ENCODE data around the gene TRIP13.

TRIP13 gene

DNA sequence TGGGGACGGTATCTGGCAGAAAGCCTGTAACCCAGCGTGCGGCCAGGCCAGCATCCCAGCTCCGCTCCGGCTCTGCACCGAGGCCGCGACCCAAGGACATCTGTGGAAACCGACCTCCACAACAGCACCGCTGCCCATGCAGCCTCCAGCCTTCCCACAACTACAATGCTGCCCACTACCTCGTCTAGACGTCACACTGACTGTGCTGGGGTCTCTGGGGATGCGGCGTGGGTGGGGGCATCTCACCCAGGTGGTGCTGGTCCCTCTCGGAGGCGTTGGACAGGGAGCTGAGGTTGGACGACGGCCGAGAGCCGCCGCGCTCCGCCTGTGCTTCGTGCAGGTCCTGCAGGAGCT is 27.5 kb upstream of the TRIP13 start:
- no peak for DNase-seq (ENCODE audit: low read depth)
- TF ChIP-seq, protein P1, sequence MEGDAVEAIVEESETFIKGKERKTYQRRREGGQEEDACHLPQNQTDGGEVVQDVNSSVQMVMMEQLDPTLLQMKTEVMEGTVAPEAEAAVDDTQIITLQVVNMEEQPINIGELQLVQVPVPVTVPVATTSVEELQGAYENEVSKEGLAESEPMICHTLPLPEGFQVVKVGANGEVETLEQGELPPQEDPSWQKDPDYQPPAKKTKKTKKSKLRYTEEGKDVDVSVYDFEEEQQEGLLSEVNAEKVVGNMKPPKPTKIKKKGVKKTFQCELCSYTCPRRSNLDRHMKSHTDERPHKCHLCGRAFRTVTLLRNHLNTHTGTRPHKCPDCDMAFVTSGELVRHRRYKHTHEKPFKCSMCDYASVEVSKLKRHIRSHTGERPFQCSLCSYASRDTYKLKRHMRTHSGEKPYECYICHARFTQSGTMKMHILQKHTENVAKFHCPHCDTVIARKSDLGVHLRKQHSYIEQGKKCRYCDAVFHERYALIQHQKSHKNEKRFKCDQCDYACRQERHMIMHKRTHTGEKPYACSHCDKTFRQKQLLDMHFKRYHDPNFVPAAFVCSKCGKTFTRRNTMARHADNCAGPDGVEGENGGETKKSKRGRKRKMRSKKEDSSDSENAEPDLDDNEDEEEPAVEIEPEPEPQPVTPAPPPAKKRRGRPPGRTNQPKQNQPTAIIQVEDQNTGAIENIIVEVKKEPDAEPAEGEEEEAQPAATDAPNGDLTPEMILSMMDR (IDR thresholded peaks at IDR 0.05; ENCODE audit: low read depth, low read length, missing control alignments), result no peak
- H3K4me3 ChIP-seq (ENCODE audit: low read depth, low read length), result no peak overlapping the region

DNA sequence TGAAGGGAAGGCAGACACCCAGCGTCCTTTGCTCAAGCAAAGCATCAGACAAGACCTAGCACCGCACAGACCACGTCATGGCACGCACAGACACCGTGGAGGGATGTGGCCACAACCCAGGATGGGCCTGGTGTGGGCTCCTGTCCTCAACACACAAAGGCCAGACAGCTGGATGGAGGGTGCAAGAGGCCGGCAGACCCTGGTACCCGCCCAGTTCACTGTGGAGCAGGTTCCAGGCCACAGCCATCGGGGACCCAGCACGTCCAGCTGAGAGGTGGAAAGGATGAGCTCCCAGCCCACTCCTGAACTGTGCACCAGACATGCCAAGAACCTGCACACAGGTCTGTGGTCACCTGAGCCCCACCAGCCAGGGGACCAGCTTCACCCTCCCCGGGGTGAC is 26.9 kb upstream of the TRIP13 start:
- TF ChIP-seq, protein P1 (IDR thresholded peaks at IDR 0.05; ENCODE audit: low read depth, low read length, missing control alignments), result no peak
- DNase-seq (ENCODE audit: low read depth), result no peak
- H3K4me3 ChIP-seq (ENCODE audit: low read depth, low read length), result no peak overlapping the region

DNA sequence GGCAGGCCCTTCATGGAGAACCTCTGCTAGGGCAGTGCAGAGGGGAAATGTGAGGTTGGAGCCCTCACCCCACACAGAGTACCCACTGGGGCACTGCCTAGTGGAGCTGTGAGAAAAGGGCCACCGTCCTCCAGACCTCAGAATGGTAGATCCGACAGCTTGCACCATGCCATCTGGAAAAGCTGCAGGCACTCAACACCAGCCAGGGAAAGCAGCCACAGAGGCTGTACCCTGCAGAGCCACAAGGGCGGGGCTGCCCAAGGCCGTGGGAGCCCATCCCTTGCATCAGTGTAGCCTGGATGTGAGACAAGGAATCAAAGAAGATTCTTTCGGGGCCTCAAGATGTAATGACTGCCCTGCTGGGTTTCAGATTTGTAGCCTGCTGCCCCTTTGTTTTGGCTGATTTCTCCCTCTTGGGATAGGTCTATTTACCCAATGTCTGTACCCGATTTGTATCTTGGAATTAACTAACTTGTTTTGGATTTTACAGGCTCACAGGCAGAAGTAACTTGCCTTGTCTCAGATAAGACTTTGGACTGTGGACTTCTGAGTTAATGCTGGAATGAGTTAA is 25.3 kb upstream of the TRIP13 start:
- TF ChIP-seq, protein P1 (IDR thresholded peaks at IDR 0.05; ENCODE audit: low read depth, low read length, missing control alignments), result no peak
- DNase-seq (ENCODE audit: low read depth), result no peak
- no peak overlapping the region for H3K4me3 ChIP-seq (ENCODE audit: low read depth, low read length)

DNA sequence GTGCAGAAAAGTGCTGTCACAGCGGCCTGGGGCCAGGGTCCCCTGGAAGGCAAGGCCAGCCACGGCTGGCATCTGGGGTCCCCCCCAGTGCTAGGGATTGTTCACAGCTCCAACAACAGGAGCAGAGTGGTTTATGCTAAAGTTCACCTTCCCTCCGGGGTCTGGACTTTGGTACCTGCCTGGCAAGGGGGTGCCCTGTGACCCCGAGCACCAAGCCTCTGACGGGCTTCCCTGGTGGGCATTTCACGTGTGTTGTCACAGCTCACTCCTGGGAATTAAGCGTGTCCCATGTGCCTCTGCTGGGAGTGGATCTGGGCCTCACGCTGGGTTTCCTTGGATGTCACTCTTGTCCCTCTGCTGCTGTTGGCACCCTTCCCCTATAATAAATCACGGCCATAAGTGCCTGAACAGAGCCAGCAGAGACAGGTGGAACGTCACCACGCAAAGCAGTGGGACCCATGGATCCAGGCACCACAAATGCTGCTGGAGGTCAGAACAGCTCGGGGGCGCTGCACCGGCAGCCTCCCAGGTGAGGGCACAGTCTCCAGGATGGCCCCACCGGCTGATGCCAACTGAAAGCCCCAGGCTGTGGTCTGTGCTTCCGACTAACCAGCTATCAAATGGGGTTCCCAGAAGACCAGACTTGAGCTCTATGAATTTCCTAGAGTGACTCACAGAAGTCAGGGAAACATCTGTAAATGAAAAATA is 24.1 kb upstream of the TRIP13 start:
- TF ChIP-seq, protein P1 (IDR thresholded peaks at IDR 0.05; ENCODE audit: low read depth, low read length, missing control alignments), result no peak
- DNase-seq (ENCODE audit: low read depth), result no peak
- no peak overlapping the region for H3K4me3 ChIP-seq (ENCODE audit: low read depth, low read length)

DNA sequence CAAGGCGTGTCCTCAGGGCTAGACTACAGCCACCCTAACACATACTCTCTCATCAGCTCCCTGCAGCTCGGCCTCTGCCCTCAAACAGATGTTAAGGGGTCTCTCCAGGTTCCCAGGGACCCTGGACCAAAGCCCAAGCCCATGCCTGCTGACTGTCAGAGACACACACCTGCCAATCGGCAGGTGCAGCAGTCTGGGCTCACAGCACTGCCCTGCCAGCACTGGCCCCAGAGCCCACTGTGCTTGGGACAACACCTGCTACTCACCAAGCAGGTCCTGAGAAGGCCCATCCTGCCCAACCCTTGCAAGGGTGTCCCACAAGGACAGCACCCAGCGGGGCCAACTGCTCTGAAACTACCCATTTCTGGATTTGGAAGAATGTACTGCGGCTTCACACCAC is 21.7 kb upstream of the TRIP13 start:
- H3K4me3 ChIP-seq (ENCODE audit: low read depth, low read length), result no peak overlapping the region
- TF ChIP-seq, protein P1 (IDR thresholded peaks at IDR 0.05; ENCODE audit: low read depth, low read length, missing control alignments), result no peak
- DNase-seq (ENCODE audit: low read depth), result no peak

DNA sequence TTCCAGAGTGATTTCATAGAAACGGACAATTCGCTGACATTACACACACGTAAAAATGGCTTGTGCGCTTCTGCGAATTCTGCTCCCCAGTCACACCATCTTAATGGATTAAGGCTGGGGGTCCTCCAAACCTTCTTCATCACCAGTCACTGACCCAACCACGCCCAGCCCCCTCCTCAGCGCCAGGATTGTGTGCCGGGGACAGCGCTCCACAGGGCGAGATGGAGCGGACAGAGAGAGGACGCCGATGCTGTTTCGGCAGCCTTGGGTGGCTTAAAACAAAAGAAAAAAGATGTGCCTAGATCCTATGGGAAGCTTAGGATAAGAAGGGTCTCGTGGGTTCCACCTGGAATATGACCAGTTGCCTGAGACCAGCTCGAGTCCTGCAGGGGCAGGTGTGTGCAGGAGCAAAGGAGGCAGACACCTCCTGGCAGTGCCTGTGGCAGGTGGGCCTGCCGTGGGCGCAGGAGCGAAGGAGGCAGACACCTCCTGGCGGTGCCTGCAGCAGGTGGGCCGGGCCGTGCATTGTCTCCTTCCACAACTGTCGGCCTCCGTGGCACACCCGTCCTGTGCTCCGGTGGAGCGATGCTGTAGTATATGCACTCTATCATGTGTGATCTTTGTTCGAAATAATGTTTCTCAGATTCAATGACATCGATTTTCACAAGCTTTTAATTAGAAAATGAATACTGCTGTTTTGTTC is 20.9 kb upstream of the TRIP13 start:
- no peak overlapping the region for H3K4me3 ChIP-seq (ENCODE audit: low read depth, low read length)
- TF ChIP-seq, protein P1 (IDR thresholded peaks at IDR 0.05; ENCODE audit: low read depth, low read length, missing control alignments), result no peak
- DNase-seq (ENCODE audit: low read depth), result no peak

All from GM12864 (cell line).